Tibial nerve (tissue), 4 donors: ENCODE data around the gene SRPK3. TPM values are rescaled to one million over a fixed set of nuclear protein-coding genes. Genes with fewer than 3 reads are reported as not detected.

Experiments
- DNase-seq, 2 donors: peaks; one replicate each; pipeline ENCODE4 v3.0.0-alpha.2; 2019; ENCODE audit warnings: low spot score in 2 of 2
- H3K27ac ChIP-seq, 4 donors: fragments of 200-600 bp; sonication (generic) in 3 of 4; one replicate each; pipeline ENCODE4 v1.5.1; 2017 to 2019; ENCODE audit warnings: mild to moderate bottlenecking in 1 of 4
- H3K27me3 ChIP-seq, 2 donors: fragments of 200-600 bp; sonication (generic) in 1 of 2; one replicate each; pipeline versions ENCODE4 v1.5.1 to v1.6.0; 2017 to 2019
- H3K36me3 ChIP-seq, 3 donors: fragments of 200-600 bp; sonication (generic); one replicate each; pipeline ENCODE4 v1.5.1; 2018 to 2019
- H3K4me1 ChIP-seq, 4 donors: fragments of 200-600 bp; sonication (generic) in 3 of 4; one replicate each; pipeline ENCODE4 v1.5.1; 2017 to 2019
- H3K4me3 ChIP-seq, 4 donors: fragments of 200-600 bp; sonication (generic) in 3 of 4; one replicate each; pipeline ENCODE4 v1.5.1; 2017 to 2019; ENCODE audit warnings: mild to moderate bottlenecking in 1 of 4, moderate library complexity in 1 of 4
- H3K9me3 ChIP-seq, 4 donors: fragments of 200-600 bp; sonication (generic) in 3 of 4; one replicate each; pipeline ENCODE4 v1.5.1; 2017 to 2019
- EP300 ChIP-seq, 2 donors: sonication (generic); formaldehyde crosslinking; IDR thresholded peaks; one replicate each; pipeline ENCODE4 v1.6.1; 2017; ENCODE audit warnings: antibody characterized with exemption in 2 of 2, mild to moderate bottlenecking in 1 of 2
- POLR2A ChIP-seq, 2 donors: fragments of 450-650 bp; IDR thresholded peaks; one replicate each; pipeline ENCODE4 v1.6.1; 2017; ENCODE audit warnings: antibody characterized with exemption in 2 of 2, mild to moderate bottlenecking in 2 of 2, moderate library complexity in 2 of 2
- WGBS, 2 donors: methylation state at CpG; one replicate each; pipeline ENCODE4 v1.1.5; 2018; 5-methylcytosine and 5-hydroxymethylcytosine counted together
- total RNA-seq, 4 donors: library from RNA; depleted of rRNA; stranded (reverse); fragments of >200 nt; gene quantifications; one replicate each; pipeline ENCODE4 v1.1.0, GENCODE V29; 2016
- TF ChIP-seq, protein P1 (sequence below), 5 experiments: fragments of 200-600 bp in 3 of 5; fragments of 450-650 bp in 2 of 5; sonication (generic) in 3 of 5; IDR thresholded peaks; one replicate each; pipeline ENCODE4 v1.5.1; 2016 to 2019; ENCODE audit warnings: antibody characterized with exemption in 5 of 5, mild to moderate bottlenecking in 3 of 5, moderate library complexity in 2 of 5

The SRPK3 gene
- total RNA-seq, 4 donors from 2014 or later: 0.87 to 5.1 (median 1.4) TPM

- H3K27ac ChIP-seq: no peak overlapping the region
- no peaks in the 10 kb centered on the region for H3K4me1 ChIP-seq
- TF ChIP-seq EP300 (IDR thresholded peaks at IDR 0.05) (no peak), POLR2A (IDR thresholded peaks at IDR 0.05) (no peak)
- TF ChIP-seq, protein P1, sequence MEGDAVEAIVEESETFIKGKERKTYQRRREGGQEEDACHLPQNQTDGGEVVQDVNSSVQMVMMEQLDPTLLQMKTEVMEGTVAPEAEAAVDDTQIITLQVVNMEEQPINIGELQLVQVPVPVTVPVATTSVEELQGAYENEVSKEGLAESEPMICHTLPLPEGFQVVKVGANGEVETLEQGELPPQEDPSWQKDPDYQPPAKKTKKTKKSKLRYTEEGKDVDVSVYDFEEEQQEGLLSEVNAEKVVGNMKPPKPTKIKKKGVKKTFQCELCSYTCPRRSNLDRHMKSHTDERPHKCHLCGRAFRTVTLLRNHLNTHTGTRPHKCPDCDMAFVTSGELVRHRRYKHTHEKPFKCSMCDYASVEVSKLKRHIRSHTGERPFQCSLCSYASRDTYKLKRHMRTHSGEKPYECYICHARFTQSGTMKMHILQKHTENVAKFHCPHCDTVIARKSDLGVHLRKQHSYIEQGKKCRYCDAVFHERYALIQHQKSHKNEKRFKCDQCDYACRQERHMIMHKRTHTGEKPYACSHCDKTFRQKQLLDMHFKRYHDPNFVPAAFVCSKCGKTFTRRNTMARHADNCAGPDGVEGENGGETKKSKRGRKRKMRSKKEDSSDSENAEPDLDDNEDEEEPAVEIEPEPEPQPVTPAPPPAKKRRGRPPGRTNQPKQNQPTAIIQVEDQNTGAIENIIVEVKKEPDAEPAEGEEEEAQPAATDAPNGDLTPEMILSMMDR (IDR thresholded peaks at IDR 0.05): no peak
- H3K27me3 ChIP-seq: no peaks in the 10 kb centered on the region
- WGBS, 2 donors: 77 to 86% methylated on average over 1 of the region's 1 CpG
- H3K36me3 ChIP-seq: no peaks in the 10 kb centered on the region
- DNase-seq: no peak
- H3K4me3 ChIP-seq: no peak overlapping the region
- H3K9me3 ChIP-seq: peaks cover 0 to 11% (median 0%) of the 10 kb centered on the region in 4 donors
Observed at GRCh38 chrX:153755136-153755535, 25.7 kb upstream of the SRPK3 start.

DNA sequence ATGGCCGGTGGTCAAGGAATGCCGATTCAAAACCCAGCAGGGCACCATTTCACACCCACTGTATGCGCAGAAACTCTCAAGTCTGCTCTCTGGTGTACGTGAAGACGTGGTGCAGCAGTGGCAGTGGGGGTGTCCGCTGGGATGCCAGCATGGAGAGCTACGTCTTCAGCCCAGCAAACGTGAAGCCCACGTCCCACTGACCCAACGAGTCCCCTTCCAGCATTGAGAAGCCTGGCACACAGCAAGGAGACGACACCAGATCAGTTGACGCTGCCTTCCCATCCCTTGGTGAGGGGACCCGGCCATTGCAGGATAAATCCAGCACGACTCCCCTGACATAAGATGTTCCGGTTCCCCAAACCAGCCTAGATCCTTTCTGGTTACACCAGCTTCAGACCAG lies 19.0 kb upstream of the SRPK3 start:
- TF ChIP-seq POLR2A (IDR thresholded peaks at IDR 0.05) (no peak), EP300 (IDR thresholded peaks at IDR 0.05) (no peak)
- TF ChIP-seq, protein P1 (IDR thresholded peaks at IDR 0.05): no peak
- H3K9me3 ChIP-seq: peaks cover 0 to 1% (median 0%) of the 10 kb centered on the region in 4 donors
- WGBS, 2 donors: 66 to 76% methylated on average over 8 to 15 of the region's 15 CpGs
- DNase-seq: no peak
- H3K27ac ChIP-seq: no peak overlapping the region
- H3K4me3 ChIP-seq: no peak overlapping the region
- no peaks in the 10 kb centered on the region for H3K27me3 ChIP-seq
- H3K36me3 ChIP-seq: no peaks in the 10 kb centered on the region
- H3K4me1 ChIP-seq: peaks cover 0 to 12% (median 0%) of the 10 kb centered on the region in 4 donors

- no peak for DNase-seq
- no peak overlapping the region for H3K4me3 ChIP-seq
- H3K27me3 ChIP-seq: no peaks in the 10 kb centered on the region
- H3K4me1 ChIP-seq: peaks cover 0 to 12% (median 0%) of the 10 kb centered on the region in 4 donors
- H3K27ac ChIP-seq: no peak overlapping the region
- WGBS, 2 donors: 87 to 89% methylated on average over 9 to 14 of the region's 14 CpGs
- no peak for TF ChIP-seq EP300 (IDR thresholded peaks at IDR 0.05)
- no peak for TF ChIP-seq POLR2A (IDR thresholded peaks at IDR 0.05)
- TF ChIP-seq, protein P1 (IDR thresholded peaks at IDR 0.05): no peak
- H3K9me3 ChIP-seq: no peaks in the 10 kb centered on the region
- no peaks in the 10 kb centered on the region for H3K36me3 ChIP-seq
Observed at GRCh38 chrX:153762626-153763173, 18.1 kb upstream of the SRPK3 start.

DNA sequence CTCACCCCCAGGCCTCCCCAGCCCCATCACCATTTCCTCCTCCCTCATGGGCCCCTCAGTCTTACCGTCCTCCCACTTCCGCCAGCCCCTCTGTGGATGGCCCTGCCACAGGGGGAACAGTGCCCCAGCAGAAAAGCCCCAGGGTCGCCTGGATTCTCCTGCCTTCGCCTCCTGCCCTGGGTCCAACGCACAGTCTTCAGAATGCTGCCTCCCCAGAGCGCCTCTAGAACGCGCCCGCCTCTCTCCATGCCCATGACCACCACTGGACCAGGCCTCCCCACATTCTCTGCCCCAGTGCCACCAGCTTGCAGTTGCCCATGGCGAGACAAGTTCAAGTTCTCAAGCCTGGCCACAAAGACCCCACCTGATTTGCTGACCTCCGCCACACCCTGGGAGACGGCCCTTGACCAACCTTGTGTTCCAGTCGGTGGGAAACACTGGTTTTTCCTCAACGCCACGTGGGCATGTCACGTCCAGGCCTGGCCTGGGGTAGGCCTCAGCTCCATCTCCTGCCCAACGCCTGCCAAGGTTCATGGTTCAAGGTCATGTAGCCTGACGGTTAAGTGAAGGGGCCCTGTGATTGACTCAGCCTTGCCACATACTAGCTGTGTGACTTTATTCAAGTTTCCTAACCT lies 17.4 kb upstream of the SRPK3 start:
- peaks cover 0 to 19% (median 0%) of the 10 kb centered on the region in 4 donors for H3K4me1 ChIP-seq
- no peaks in the 10 kb centered on the region for H3K9me3 ChIP-seq
- DNase-seq: no peak
- H3K27ac ChIP-seq: no peak overlapping the region
- no peaks in the 10 kb centered on the region for H3K27me3 ChIP-seq
- 82 to 85% methylated on average over 15 to 18 of the region's 18 CpGs for WGBS, 2 donors
- H3K36me3 ChIP-seq: no peaks in the 10 kb centered on the region
- no peak overlapping the region for H3K4me3 ChIP-seq
- TF ChIP-seq POLR2A (IDR thresholded peaks at IDR 0.05) (no peak), EP300 (IDR thresholded peaks at IDR 0.05) (no peak)
- TF ChIP-seq, protein P1 (IDR thresholded peaks at IDR 0.05): no peak

- peak within 1 kb of the TSS in 3 of 4 donors; percentile 8 to 82 (median 60) for H3K27ac ChIP-seq
- WGBS, 2 donors: 4 to 29% methylated on average over 4 to 22 of the region's 26 CpGs
Observed at GRCh38 chrX:153763989-153764755, 16.7 kb upstream of the SRPK3 start, which contains the start of gene PLXNB3. Gene PLXNB3, plus strand, starts transcription at chrX:153764249. Its CDS starts 1,287 bp downstream, at chrX:153765536.

More at GRCh38 chrX:153763989-153764755, 16.7 kb upstream of the SRPK3 start, which contains the start of gene PLXNB3:
- peak; percentile 56 to 64 for DNase-seq
- H3K4me1 ChIP-seq: peaks cover 0 to 26% (median 0%) of the 10 kb centered on the region in 4 donors
- peak within 1 kb of the TSS; percentile 9 to 48 (median 28) for H3K4me3 ChIP-seq
- no peaks in the 10 kb centered on the region for H3K9me3 ChIP-seq
- H3K27me3 ChIP-seq: no peaks in the 10 kb centered on the region
- no peaks in the 10 kb centered on the region for H3K36me3 ChIP-seq
- TF ChIP-seq EP300 (IDR thresholded peaks at IDR 0.05) (peak in 1 of 2 donors; percentile 50), POLR2A (IDR thresholded peaks at IDR 0.05) (no peak)
- TF ChIP-seq, protein P1 (IDR thresholded peaks at IDR 0.05): peak; percentile 71 to 92 (median 85)
